B cell (primary cell): ENCODE results near the gene DNAI1. TPM values are rescaled to one million over a fixed set of nuclear protein-coding genes. Genes with fewer than 3 reads are reported as not detected.

Source experiments
- ATAC-seq: fragments of 200-7000 bp; cut with Tn5 transposase; one replicate; pipeline ENCODE4 v1.10.0; 2021; ENCODE audit warnings: low read depth, mild to moderate bottlenecking, moderate number of reproducible peaks, moderate library complexity
- CTCF ChIA-PET: fragments of 350-600 bp; sonication (Branson Sonifier 250); formaldehyde crosslinking; loops from one replicate; lab custom pipeline; 2021; ENCODE audit warnings: antibody characterized with exemption, inconsistent platforms; lab: Charles Lee
- POLR2A ChIA-PET: fragments of 350-600 bp; sonication (Branson Sonifier 250); formaldehyde crosslinking; loops from one replicate; lab custom pipeline; 2021; ENCODE audit warnings: antibody characterized with exemption; lab: Charles Lee
- DNase-seq: peaks from one replicate; pipeline ENCODE4 v3.0.0; 2013
- H2AFZ ChIP-seq: 2 replicates; pipeline ENCODE4 v1.6.1; 2012; ENCODE audit warnings: mild to moderate bottlenecking, low read depth, low read length; ENCODE audit not compliant: insufficient read depth, poor library complexity, severe bottlenecking
- H3K27ac ChIP-seq, 2 donors: 1 replicate in 1 of 2; 2 replicates in 1 of 2; pipeline ENCODE4 v1.5.1; 2012 to 2013; ENCODE audit warnings: low read length in 2 of 2, mild to moderate bottlenecking in 2 of 2, moderate library complexity in 1 of 2
- H3K27me3 ChIP-seq, 4 experiments: fragments of 200-600 bp in 1 of 4; sonication (generic) in 1 of 4; replicated peaks in 1 of 4; 1 replicate in 2 of 4; 2 replicates in 2 of 4; pipeline versions ENCODE4 v1.6.1 to v1.7.0; 2013 to 2016; ENCODE audit warnings: low read length in 3 of 4, mild to moderate bottlenecking in 2 of 4, mixed read lengths in 1 of 4, moderate library complexity in 1 of 4; ENCODE audit not compliant: insufficient read depth in 4 of 4, control insufficient read depth in 3 of 4; ENCODE audit errors: control extremely low read depth in 1 of 4
- H3K36me3 ChIP-seq, 2 experiments: replicated peaks in 1 of 2; 1 replicate in 1 of 2; 2 replicates in 1 of 2; pipeline versions ENCODE4 v1.6.1 to v1.7.1; 2013; ENCODE audit warnings: low read length in 1 of 2; ENCODE audit not compliant: insufficient read depth in 2 of 2, control insufficient read depth in 1 of 2; ENCODE audit errors: control extremely low read depth in 1 of 2, extremely low read depth in 1 of 2
- H3K4me1 ChIP-seq, 2 donors: fragments of 200-600 bp in 1 of 2; sonication (generic) in 1 of 2; 1 replicate in 1 of 2; 2 replicates in 1 of 2; pipeline versions ENCODE4 v1.5.1 to v1.6.1; 2013 to 2017; ENCODE audit warnings: low read length in 2 of 2; ENCODE audit not compliant: control insufficient read depth in 2 of 2, insufficient read depth in 2 of 2
- H3K4me2 ChIP-seq: replicated peaks from 2 replicates; pipeline ENCODE3; 2012; ENCODE audit warnings: mild to moderate bottlenecking, low read depth, low read length; ENCODE audit not compliant: poor library complexity, severe bottlenecking
- H3K4me3 ChIP-seq, 5 experiments: fragments of 200-600 bp in 1 of 5; sonication (generic) in 1 of 5; 1 replicate in 3 of 5; 2 replicates in 2 of 5; pipeline versions ENCODE4 v1.5.1 to v1.7.0; 2011 to 2016; ENCODE audit warnings: low read length in 4 of 5, mild to moderate bottlenecking in 4 of 5, low read depth in 2 of 5, control low read depth in 1 of 5, moderate library complexity in 1 of 5; ENCODE audit not compliant: insufficient read depth in 1 of 5; ENCODE audit errors: control extremely low read depth in 1 of 5, extremely low read depth in 1 of 5
- H3K79me2 ChIP-seq: fragments of 200-600 bp; sonication (generic); one replicate; pipeline ENCODE4 v1.6.0; 2016; ENCODE audit warnings: low read length; ENCODE audit not compliant: control insufficient read depth, insufficient read depth
- H3K9ac ChIP-seq: fragments of 200-600 bp; sonication (generic); 2 replicates; pipeline ENCODE4 v1.6.1; 2017; ENCODE audit warnings: mild to moderate bottlenecking, low read length, moderate library complexity
- H3K9me3 ChIP-seq, 3 donors: one replicate each; pipeline versions ENCODE4 v1.6.1 to v1.7.1; 2013; ENCODE audit warnings: low read length in 2 of 3; ENCODE audit not compliant: control insufficient read depth in 2 of 3, insufficient read depth in 1 of 3; ENCODE audit errors: control extremely low read depth in 1 of 3
- H4K20me1 ChIP-seq: 2 replicates; pipeline ENCODE4 v1.6.0; 2012; ENCODE audit warnings: mild to moderate bottlenecking, low read length; ENCODE audit not compliant: insufficient read depth, control insufficient read depth, poor library complexity, severe bottlenecking
- H3K27ac Mint-ChIP-seq: one replicate; pipeline ENCODE4 v1.8.0; 2021; ENCODE audit warnings: mixed read lengths
- H3K27me3 Mint-ChIP-seq: one replicate; pipeline ENCODE4 v1.8.0; 2021; ENCODE audit warnings: mixed read lengths
- H3K4me1 Mint-ChIP-seq: one replicate; pipeline ENCODE4 v1.8.0; 2021; ENCODE audit warnings: mixed read lengths
- H3K4me3 Mint-ChIP-seq: one replicate; pipeline ENCODE4 v1.8.0; 2021; ENCODE audit warnings: mixed read lengths
- H3K9me3 Mint-ChIP-seq: one replicate; pipeline ENCODE4 v1.8.0; 2022; ENCODE audit warnings: mixed read lengths; ENCODE audit not compliant: insufficient read depth
- CTCF ChIP-seq: fragments of 200-600 bp; IDR thresholded peaks from one replicate; pipeline ENCODE4 v1.8.0; 2022; ENCODE audit warnings: antibody characterized with exemption, mild to moderate bottlenecking
- EZH2 ChIP-seq: IDR thresholded peaks from 2 replicates; pipeline ENCODE4 v1.6.1; 2012; ENCODE audit warnings: borderline replicate concordance, low read depth, mild to moderate bottlenecking, moderate library complexity, low read length; ENCODE audit not compliant: insufficient read depth, poor library complexity, severe bottlenecking
- WGBS: methylation state at CpG from one replicate; pipeline ENCODE4 v1.1.5; 2013; ENCODE audit warnings: missing lambda C conversion rate; ENCODE audit not compliant: insufficient coverage; 5-methylcytosine and 5-hydroxymethylcytosine counted together
- intact Hi-C: fragments of 100-400 bp; cut with micrococcal nuclease; formaldehyde crosslinking; loops from one replicate; pipeline ENCODE4 v1.10.0; 2022
- polyA plus RNA-seq: library from polyadenylated mRNA; depleted of rRNA; stranded (reverse); fragments of >200 nt; gene quantifications from 2 replicates; pipeline ENCODE4 v1.2.3, GENCODE V29; 2012
- total RNA-seq, 2 donors: library from RNA; stranded (reverse); fragments of 120-200 nt in 1 of 2; gene quantifications; 1 replicate in 1 of 2; 2 replicates in 1 of 2; pipeline versions ENCODE4 v1.2.3 to v1.2.4, GENCODE V29; 2013 to 2022

The DNAI1 gene
- total and polyA plus RNA-seq, 2 donors (not counting 1 experiment from before 2014, with no cell fraction given): not detected

- Histone ChIP-seq H3K36me3 (no peaks in the 10 kb centered on the region), H3K27me3 (peaks cover 0 to 3% (median 0%) of the 10 kb centered on the region in 4 experiments), H3K9me3 (no peaks in the 10 kb centered on the region), H3K4me3 (no peak overlapping the region), H2AFZ (no peak overlapping the region), H3K4me1 (no peaks in the 10 kb centered on the region), H4K20me1 (no peaks in the 10 kb centered on the region), H3K9ac (no peak overlapping the region), H3K4me2 (no peak overlapping the region), H3K79me2 (no peaks in the 10 kb centered on the region), H3K27ac (no peak overlapping the region)
- TF ChIP-seq CTCF (no peak), EZH2 (no peak)
- intact Hi-C loops: no loop called here
- Mint-ChIP-seq H3K9me3 (no peaks in the 10 kb centered on the region), H3K4me3 (no peak overlapping the region), H3K27ac (no peak overlapping the region), H3K4me1 (peaks cover 1% of the 10 kb centered on the region), H3K27me3 (no peaks in the 10 kb centered on the region)
- 94% methylated on average over 6 of the region's 7 CpGs for WGBS
- no peak for DNase-seq
- POLR2A ChIA-PET: no interaction called here
- CTCF ChIA-PET: no interaction called here
- ATAC-seq: no peak
Measured at GRCh38 chr9:34517185-34517584, 58.6 kb downstream of the DNAI1 start.

- intact Hi-C loops: no loop called here
- Mint-ChIP-seq H3K27me3 (peaks cover 4% of the 10 kb centered on the region), H3K27ac (no peak overlapping the region), H3K4me1 (peaks cover 6% of the 10 kb centered on the region), H3K9me3 (no peaks in the 10 kb centered on the region), H3K4me3 (no peak overlapping the region)
- DNase-seq (no peak), ATAC-seq (no peak)
- WGBS: 75% methylated on average over 6 of the region's 6 CpGs
- Histone ChIP-seq H3K27me3 (peaks cover 0 to 5% (median 0%) of the 10 kb centered on the region in 4 experiments), H3K4me2 (no peak overlapping the region), H4K20me1 (no peaks in the 10 kb centered on the region), H3K4me1 (peaks cover 5% of the 10 kb centered on the region in 2 donors), H3K9me3 (no peaks in the 10 kb centered on the region), H3K27ac (no peak overlapping the region), H2AFZ (no peak overlapping the region), H3K4me3 (no peak overlapping the region), H3K36me3 (no peaks in the 10 kb centered on the region), H3K9ac (no peak overlapping the region), H3K79me2 (no peaks in the 10 kb centered on the region)
- TF ChIP-seq EZH2 (no peak), CTCF (no peak)
- ChIA-PET POLR2A (no interaction called here), CTCF (no interaction called here)
Measured at GRCh38 chr9:34518110-34518616, 59.6 kb downstream of the DNAI1 start.
